HepG2 (cell line): ENCODE data around the gene PPP1R12C. TPM values are rescaled to one million over a fixed set of nuclear protein-coding genes. Genes with fewer than 3 reads are reported as not detected.

Source experiments
- HDAC1 ChIP-seq: sonication (generic); formaldehyde crosslinking; IDR thresholded peaks from 2 replicates; pipeline ENCODE4 v1.5.1; 2020; ENCODE audit warnings: mild to moderate bottlenecking, missing genetic modification reagents
- KAT2B ChIP-seq: fragments of 150-350 bp; IDR thresholded peaks from 2 replicates; pipeline ENCODE4 v1.6.1; 2014; ENCODE audit warnings: low read depth, low read length, borderline replicate concordance
- KIAA2018 ChIP-seq: sonication (generic); formaldehyde crosslinking; IDR thresholded peaks from 2 replicates; pipeline ENCODE4 v1.5.0; 2020; ENCODE audit warnings: mild to moderate bottlenecking, missing genetic modification reagents, borderline replicate concordance
- LRRFIP1 ChIP-seq: sonication (generic); formaldehyde crosslinking; conservative IDR thresholded peaks from 2 replicates; pipeline ENCODE4 v1.4.0; 2020; ENCODE audit warnings: missing genetic modification reagents
- MAFK ChIP-seq, 2 experiments: IDR thresholded peaks in 1 of 2; conservative IDR thresholded peaks in 1 of 2; 2 replicates each; pipeline ENCODE4 v1.6.1; 2011; ENCODE audit warnings: improper control_type of control experiment in 2 of 2, low read length in 2 of 2
- MTA3 ChIP-seq: sonication (generic); formaldehyde crosslinking; IDR thresholded peaks from 2 replicates; pipeline ENCODE4 v1.4.0; 2020; ENCODE audit warnings: missing genetic modification reagents
- NR1H2 ChIP-seq: sonication (generic); formaldehyde crosslinking; IDR thresholded peaks from 2 replicates; pipeline ENCODE4 v1.8.1; 2022; ENCODE audit warnings: low read depth, missing genetic modification reagents, borderline replicate concordance
- PAF1 ChIP-seq: IDR thresholded peaks from 2 replicates; pipeline ENCODE4 v1.6.1; 2016; ENCODE audit warnings: missing genetic modification reagents, missing compliant biosample characterization
- PHB2 ChIP-seq: fragments of 450-650 bp; IDR thresholded peaks from 2 replicates; pipeline ENCODE4 v1.6.1; 2018; ENCODE audit not compliant: partially characterized antibody
- REPIN1 ChIP-seq: sonication (generic); formaldehyde crosslinking; IDR thresholded peaks from 2 replicates; pipeline ENCODE4 v1.8.0; 2022; ENCODE audit warnings: missing genetic modification reagents, low read depth, mild to moderate bottlenecking, borderline replicate concordance
- RFXAP ChIP-seq: sonication (generic); formaldehyde crosslinking; IDR thresholded peaks from 2 replicates; pipeline ENCODE4 v1.4.0; 2020; ENCODE audit warnings: missing genetic modification reagents, borderline replicate concordance
- SNAPC2 ChIP-seq: sonication (generic); formaldehyde crosslinking; IDR thresholded peaks from 2 replicates; pipeline ENCODE4 v1.8.1; 2022; ENCODE audit warnings: mild to moderate bottlenecking, missing genetic modification reagents
- SPEN ChIP-seq: sonication (generic); formaldehyde crosslinking; IDR thresholded peaks from 2 replicates; pipeline ENCODE4 v1.5.1; 2020; ENCODE audit warnings: low read depth, mild to moderate bottlenecking, missing genetic modification reagents
- TP53 ChIP-seq: sonication (generic); formaldehyde crosslinking; conservative IDR thresholded peaks from 2 replicates; pipeline ENCODE4 v1.4.0; 2020; ENCODE audit warnings: missing genetic modification reagents
- ZEB1 ChIP-seq: IDR thresholded peaks from 2 replicates; pipeline ENCODE4 v1.6.1; 2012; ENCODE audit warnings: mild to moderate bottlenecking, low read depth, inconsistent platforms; ENCODE audit not compliant: insufficient replicate concordance
- ZNF468 ChIP-seq: sonication (generic); formaldehyde crosslinking; IDR thresholded peaks from 2 replicates; pipeline ENCODE4 v1.8.0; 2022; ENCODE audit warnings: mild to moderate bottlenecking, moderate library complexity, missing genetic modification reagents
- polyA plus RNA-seq, 8 experiments: library from polyadenylated mRNA; depleted of rRNA in 3 of 8; stranded (reverse) in 7 of 8; unstranded in 1 of 8; fragments of >200 nt; fragmentation: Illumina TruSeq in 4 of 8; extraction: Trizol in 4 of 8; gene quantifications; 2 replicates each; pipeline versions ENCODE4 v1.2.1 to v1.2.3, GENCODE V29; 2011 to 2016; ENCODE audit warnings: low read depth in 4 of 8, missing spikeins in 1 of 8, mixed read lengths in 1 of 8; ENCODE audit not compliant: insufficient read depth in 1 of 8
- total RNA-seq, 5 experiments: library from RNA; depleted of rRNA; stranded (reverse); fragments of >200 nt; fragmentation: Illumina TruSeq; extraction: Trizol; gene quantifications; 2 replicates each; pipeline ENCODE4 v1.2.3, GENCODE V29; 2016; ENCODE audit warnings: low read depth in 1 of 5
- TF ChIP-seq, protein P1 (sequence below): IDR thresholded peaks from 2 replicates; pipeline ENCODE4 v1.6.1; 2016; ENCODE audit warnings: mild to moderate bottlenecking, missing biosample characterization, missing genetic modification reagents
- TF ChIP-seq, protein P2 (sequence below): sonication (generic); formaldehyde crosslinking; IDR thresholded peaks from 2 replicates; pipeline ENCODE4 v1.5.0; 2020; ENCODE audit warnings: missing genetic modification reagents, mild to moderate bottlenecking, borderline replicate concordance

The PPP1R12C gene
- total and polyA plus RNA-seq, 2 of the 13 experiments (the other 11 are each of a cell fraction or from before 2014, with no cell fraction given): 29.7 to 30.3 TPM

- TF ChIP-seq, protein P1, sequence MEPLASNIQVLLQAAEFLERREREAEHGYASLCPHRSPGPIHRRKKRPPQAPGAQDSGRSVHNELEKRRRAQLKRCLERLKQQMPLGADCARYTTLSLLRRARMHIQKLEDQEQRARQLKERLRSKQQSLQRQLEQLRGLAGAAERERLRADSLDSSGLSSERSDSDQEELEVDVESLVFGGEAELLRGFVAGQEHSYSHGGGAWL: peak; percentile 23; the same call in 1 of the 2 replicates
- no peak for TF ChIP-seq PAF1 (CRISPR knock-in tag)
- no peak for TF ChIP-seq NR1H2 (CRISPR knock-in tag)
- TF ChIP-seq MAFK (conservative IDR thresholded peaks at IDR 0.05 in 1 of 2, IDR thresholded peaks at IDR 0.05 in 1 of 2; ENCODE audit: low read length in 2 of 2): no peak
- TF ChIP-seq HDAC1 (CRISPR knock-in tag): peak; percentile 51
- peak; percentile 46; the same call in 1 of the 2 replicates for TF ChIP-seq SPEN (CRISPR knock-in tag)
- TF ChIP-seq MTA3 (CRISPR knock-in tag): no peak
- TF ChIP-seq TP53 (CRISPR knock-in tag): no peak
- no peak for TF ChIP-seq LRRFIP1 (CRISPR knock-in tag)
- no peak for TF ChIP-seq SNAPC2 (CRISPR knock-in tag)
- no peak for TF ChIP-seq KAT2B
- no peak for TF ChIP-seq PHB2
- TF ChIP-seq, protein P2, sequence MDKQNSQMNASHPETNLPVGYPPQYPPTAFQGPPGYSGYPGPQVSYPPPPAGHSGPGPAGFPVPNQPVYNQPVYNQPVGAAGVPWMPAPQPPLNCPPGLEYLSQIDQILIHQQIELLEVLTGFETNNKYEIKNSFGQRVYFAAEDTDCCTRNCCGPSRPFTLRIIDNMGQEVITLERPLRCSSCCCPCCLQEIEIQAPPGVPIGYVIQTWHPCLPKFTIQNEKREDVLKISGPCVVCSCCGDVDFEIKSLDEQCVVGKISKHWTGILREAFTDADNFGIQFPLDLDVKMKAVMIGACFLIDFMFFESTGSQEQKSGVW: no peak
- TF ChIP-seq RFXAP (CRISPR knock-in tag): no peak
- no peak for TF ChIP-seq REPIN1 (CRISPR knock-in tag)
- TF ChIP-seq ZEB1: no peak
- no peak for TF ChIP-seq ZNF468 (CRISPR knock-in tag)
- no peak for TF ChIP-seq KIAA2018 (CRISPR knock-in tag)
Observed at GRCh38 chr19:55062735-55063491, 54.5 kb downstream of the PPP1R12C start, which contains the start of gene RDH13 (continued).
